HEK293T (cell line): ENCODE measurements around the gene AGPAT4.

ENCODE experiments used
- ARNT ChIP-seq: fragments of 450-650 bp; IDR thresholded peaks from 2 replicates; pipeline ENCODE4 v1.6.1; 2017; ENCODE audit warnings: mild to moderate bottlenecking
- ELF4 ChIP-seq: fragments of 450-650 bp; IDR thresholded peaks from 2 replicates; pipeline ENCODE4 v1.6.1; 2017; ENCODE audit warnings: antibody characterized with exemption
- FOXA1 ChIP-seq: fragments of 450-650 bp; IDR thresholded peaks from 2 replicates; pipeline ENCODE4 v1.6.1; 2016; ENCODE audit warnings: mild to moderate bottlenecking
- FOXK2 ChIP-seq: fragments of 450-650 bp; IDR thresholded peaks from 2 replicates; pipeline ENCODE4 v1.6.1; 2016; ENCODE audit warnings: mild to moderate bottlenecking
- FOXM1 ChIP-seq: fragments of 450-650 bp; IDR thresholded peaks from 2 replicates; pipeline ENCODE4 v1.6.1; 2017; ENCODE audit warnings: mild to moderate bottlenecking, borderline replicate concordance
- LEF1 ChIP-seq: fragments of 450-650 bp; IDR thresholded peaks from 2 replicates; pipeline ENCODE4 v1.6.1; 2017; ENCODE audit warnings: mild to moderate bottlenecking, borderline replicate concordance
- SP1 ChIP-seq: fragments of 450-650 bp; IDR thresholded peaks from 2 replicates; pipeline ENCODE4 v1.6.1; 2017

DNA sequence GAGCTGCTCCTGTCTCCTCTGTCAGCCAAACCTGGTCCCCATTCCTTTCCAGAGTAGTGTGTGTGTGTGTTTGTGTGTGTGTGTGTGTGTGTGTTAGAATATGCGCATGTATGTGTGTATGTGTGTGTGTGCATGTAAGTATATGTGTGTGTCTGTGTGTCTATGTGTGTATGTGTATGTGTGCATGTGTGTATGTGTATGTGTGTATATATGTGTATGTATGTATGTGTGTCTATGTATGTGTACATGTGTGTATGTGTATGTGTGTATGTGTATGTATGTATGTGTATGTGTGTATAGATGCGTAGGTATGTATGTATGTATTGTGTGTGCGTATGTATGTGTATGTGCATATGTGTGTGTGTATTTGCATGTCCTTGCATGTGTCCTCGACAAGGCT, 79.5 kb downstream of the AGPAT4 start:
- TF ChIP-seq SP1 (no peak), ELF4 (no peak), LEF1 (no peak), FOXM1 (no peak), FOXA1 (no peak), FOXK2 (no peak), ARNT (no peak)
